ENCODE results near the gene SND1.

SND1 gene

DNA sequence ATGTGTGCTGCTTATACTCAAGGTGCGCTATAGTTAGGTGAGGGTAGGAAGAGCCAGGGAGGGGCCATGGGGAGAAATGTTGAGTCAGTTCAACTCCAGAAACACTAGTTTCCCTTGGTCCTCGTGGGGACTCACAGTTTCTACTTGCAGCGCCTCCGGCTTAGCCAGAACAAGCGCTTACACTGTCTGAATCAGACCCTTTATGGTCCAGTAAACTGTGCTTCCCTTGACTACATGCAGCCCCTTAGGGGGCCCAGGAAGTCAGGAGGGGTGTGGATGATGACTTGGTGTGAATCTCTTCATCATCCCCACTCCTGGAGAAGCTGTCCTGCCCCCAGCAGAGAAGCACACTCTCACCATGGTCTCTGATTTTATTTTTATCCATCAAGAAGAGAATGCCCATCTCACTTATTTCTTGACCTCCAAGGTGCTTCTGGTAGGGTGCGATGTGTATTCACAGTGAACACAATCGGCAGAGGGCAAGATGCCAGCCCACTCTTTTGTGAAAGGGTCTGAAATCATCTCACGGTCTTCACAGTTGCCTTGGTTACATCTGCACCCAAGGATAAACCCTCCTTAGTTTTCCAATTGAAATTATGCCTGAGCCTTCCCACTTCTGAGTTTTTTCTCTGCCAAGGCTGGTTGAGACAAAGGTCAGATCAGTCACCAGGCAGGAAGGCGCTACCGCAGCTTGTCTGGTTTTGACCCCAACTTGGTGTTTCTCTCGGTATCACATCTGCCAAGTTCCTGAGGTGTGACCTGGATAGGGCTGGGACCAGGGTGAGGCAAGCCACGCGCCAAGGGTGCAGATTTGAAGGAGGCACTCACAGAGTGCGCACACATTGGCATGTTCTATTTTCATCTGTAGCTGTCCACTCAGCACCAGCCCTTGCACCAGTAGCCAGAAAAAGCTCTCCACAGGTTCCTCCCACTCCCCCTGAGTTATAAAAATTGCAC, 441.9 kb downstream of the SND1 start:
- Histone ChIP-seq H3K36me3 (ENCODE audit: insufficient read depth, low read length) (peaks cover 77% of the 10 kb centered on the region), H3K79me2 (ENCODE audit: insufficient read depth, low read length) (no peaks in the 10 kb centered on the region), H3K4me3 (ENCODE audit: low read depth, low read length, poor library complexity, severe bottlenecking) (no peak overlapping the region), H3K27ac (ENCODE audit: low read depth, low read length, poor library complexity, severe bottlenecking) (no peak overlapping the region), H2AFZ (ENCODE audit: low read length) (no peak overlapping the region), H4K20me1 (ENCODE audit: insufficient read depth, low read length) (no peaks in the 10 kb centered on the region), H3K9ac (ENCODE audit: low read length) (no peak overlapping the region), H3K27me3 (ENCODE audit: insufficient read depth, low read length) (no peaks in the 10 kb centered on the region), H3K4me2 (ENCODE audit: low read length) (no peak overlapping the region), H3K9me2 (ENCODE audit: low read depth, low read length) (no peaks in the 10 kb centered on the region), H3K9me3 (ENCODE audit: low read length) (no peaks in the 10 kb centered on the region), H3K4me1 (ENCODE audit: insufficient read depth, low read length, severe bottlenecking) (no peaks in the 10 kb centered on the region), H3F3A (ENCODE audit: insufficient read depth, low read length) (no peaks in the 10 kb centered on the region)
- TF ChIP-seq, protein P1, sequence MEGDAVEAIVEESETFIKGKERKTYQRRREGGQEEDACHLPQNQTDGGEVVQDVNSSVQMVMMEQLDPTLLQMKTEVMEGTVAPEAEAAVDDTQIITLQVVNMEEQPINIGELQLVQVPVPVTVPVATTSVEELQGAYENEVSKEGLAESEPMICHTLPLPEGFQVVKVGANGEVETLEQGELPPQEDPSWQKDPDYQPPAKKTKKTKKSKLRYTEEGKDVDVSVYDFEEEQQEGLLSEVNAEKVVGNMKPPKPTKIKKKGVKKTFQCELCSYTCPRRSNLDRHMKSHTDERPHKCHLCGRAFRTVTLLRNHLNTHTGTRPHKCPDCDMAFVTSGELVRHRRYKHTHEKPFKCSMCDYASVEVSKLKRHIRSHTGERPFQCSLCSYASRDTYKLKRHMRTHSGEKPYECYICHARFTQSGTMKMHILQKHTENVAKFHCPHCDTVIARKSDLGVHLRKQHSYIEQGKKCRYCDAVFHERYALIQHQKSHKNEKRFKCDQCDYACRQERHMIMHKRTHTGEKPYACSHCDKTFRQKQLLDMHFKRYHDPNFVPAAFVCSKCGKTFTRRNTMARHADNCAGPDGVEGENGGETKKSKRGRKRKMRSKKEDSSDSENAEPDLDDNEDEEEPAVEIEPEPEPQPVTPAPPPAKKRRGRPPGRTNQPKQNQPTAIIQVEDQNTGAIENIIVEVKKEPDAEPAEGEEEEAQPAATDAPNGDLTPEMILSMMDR (IDR thresholded peaks at IDR 0.05; ENCODE audit: low read length) = no peak
- TF ChIP-seq EZH2 (IDR thresholded peaks at IDR 0.05; ENCODE audit: borderline replicate concordance, low read length) = no peak

DNA sequence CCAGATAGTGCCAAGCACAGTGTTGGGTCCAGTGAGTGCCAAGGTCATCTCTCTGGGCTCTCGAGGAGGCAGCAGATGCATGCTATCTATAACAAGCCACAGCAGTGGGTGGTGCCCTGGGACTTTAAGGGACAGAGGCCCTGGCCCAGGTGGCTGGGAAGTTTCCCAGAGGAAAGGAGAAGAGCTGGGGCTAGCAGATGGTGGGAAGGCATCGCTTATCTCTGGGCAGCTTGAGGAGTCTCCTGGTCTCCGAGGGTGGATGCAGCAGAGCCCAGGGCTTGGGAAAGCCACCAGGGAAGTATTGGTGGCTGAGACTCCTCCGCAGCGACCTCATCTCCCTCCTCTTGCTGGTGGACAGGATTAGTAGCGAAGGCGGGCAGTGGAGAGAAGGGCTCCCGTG, 442.7 kb downstream of the SND1 start:
- no peaks in the 10 kb centered on the region for H4K20me1 ChIP-seq (ENCODE audit: insufficient read depth, low read length)
- no peaks in the 10 kb centered on the region for H3K9me3 ChIP-seq (ENCODE audit: low read length)
- no peaks in the 10 kb centered on the region for H3K79me2 ChIP-seq (ENCODE audit: insufficient read depth, low read length)
- H3K4me2 ChIP-seq (ENCODE audit: low read length) = no peak overlapping the region
- peaks cover 70% of the 10 kb centered on the region for H3K36me3 ChIP-seq (ENCODE audit: insufficient read depth, low read length)
- no peak overlapping the region for H2AFZ ChIP-seq (ENCODE audit: low read length)
- no peak overlapping the region for H3K9ac ChIP-seq (ENCODE audit: low read length)
- H3K27me3 ChIP-seq (ENCODE audit: insufficient read depth, low read length) = no peaks in the 10 kb centered on the region
- H3K9me2 ChIP-seq (ENCODE audit: low read depth, low read length) = no peaks in the 10 kb centered on the region
- TF ChIP-seq, protein P1 (IDR thresholded peaks at IDR 0.05; ENCODE audit: low read length) = no peak
- TF ChIP-seq EZH2 (IDR thresholded peaks at IDR 0.05; ENCODE audit: borderline replicate concordance, low read length) = no peak
- no peaks in the 10 kb centered on the region for H3K4me1 ChIP-seq (ENCODE audit: insufficient read depth, low read length, severe bottlenecking)
- H3F3A ChIP-seq (ENCODE audit: insufficient read depth, low read length) = no peaks in the 10 kb centered on the region
- no peak overlapping the region for H3K27ac ChIP-seq (ENCODE audit: low read depth, low read length, poor library complexity, severe bottlenecking)
- H3K4me3 ChIP-seq (ENCODE audit: low read depth, low read length, poor library complexity, severe bottlenecking) = no peak overlapping the region

DNA sequence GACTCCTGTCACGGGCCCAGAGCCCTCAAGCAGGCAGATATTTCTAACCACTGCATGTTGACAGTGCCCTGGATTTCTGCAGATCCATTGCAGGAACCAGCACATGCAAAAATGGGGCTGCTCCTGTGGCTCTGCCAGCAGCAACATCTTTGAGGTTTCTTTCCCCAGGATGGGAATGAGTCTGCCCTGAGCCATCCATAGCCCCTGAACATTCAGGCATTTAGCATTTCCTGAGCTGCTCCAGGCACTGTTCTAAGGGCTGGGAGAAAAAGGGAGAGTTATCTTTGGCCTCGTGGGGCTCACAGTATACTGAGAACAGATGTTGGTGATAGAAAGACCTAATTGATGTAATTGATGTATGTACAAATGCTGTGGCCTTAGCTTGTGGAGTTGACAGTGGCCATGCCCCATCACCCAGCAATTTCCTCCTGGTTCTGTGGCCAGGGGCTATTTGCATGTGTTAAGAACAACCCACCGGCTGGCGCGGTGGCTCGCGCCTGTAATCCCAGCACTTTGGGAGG, 445.3 kb downstream of the SND1 start:
- H3K79me2 ChIP-seq (ENCODE audit: insufficient read depth, low read length) = no peaks in the 10 kb centered on the region
- H3K9me3 ChIP-seq (ENCODE audit: low read length) = no peaks in the 10 kb centered on the region
- no peak overlapping the region for H2AFZ ChIP-seq (ENCODE audit: low read length)
- no peaks in the 10 kb centered on the region for H3K27me3 ChIP-seq (ENCODE audit: insufficient read depth, low read length)
- H3K4me1 ChIP-seq (ENCODE audit: insufficient read depth, low read length, severe bottlenecking) = no peaks in the 10 kb centered on the region
- H3K9ac ChIP-seq (ENCODE audit: low read length) = no peak overlapping the region
- no peak for TF ChIP-seq EZH2 (IDR thresholded peaks at IDR 0.05; ENCODE audit: borderline replicate concordance, low read length)
- TF ChIP-seq, protein P1 (IDR thresholded peaks at IDR 0.05; ENCODE audit: low read length) = no peak
- no peak overlapping the region for H3K27ac ChIP-seq (ENCODE audit: low read depth, low read length, poor library complexity, severe bottlenecking)
- H3K36me3 ChIP-seq (ENCODE audit: insufficient read depth, low read length) = peaks cover 45% of the 10 kb centered on the region
- H3K9me2 ChIP-seq (ENCODE audit: low read depth, low read length) = no peaks in the 10 kb centered on the region
- H3K4me2 ChIP-seq (ENCODE audit: low read length) = no peak overlapping the region
- H3K4me3 ChIP-seq (ENCODE audit: low read depth, low read length, poor library complexity, severe bottlenecking) = no peak overlapping the region
- H4K20me1 ChIP-seq (ENCODE audit: insufficient read depth, low read length) = no peaks in the 10 kb centered on the region
- no peaks in the 10 kb centered on the region for H3F3A ChIP-seq (ENCODE audit: insufficient read depth, low read length)

All from OCI-LY1 (cell line).